ENCODE data around the gene FRMD6.
"Not testable (repeated sequence)": the region's sequence is repeated elsewhere in the genome, so short reads cannot be mapped to it uniquely, and the experiment has no call there.

Gene FRMD6

GRCh38 chr14:51626185-51626584 is 25.5 kb upstream of the FRMD6 start:
- DNase-seq (ENCODE audit: low read depth in 2 of 2) = no peak
- no peak for TF ChIP-seq CTCF (IDR thresholded peaks at IDR 0.05; ENCODE audit: low read depth, low read length)
- no peak overlapping the region for H3K4me3 ChIP-seq (replicated peaks in 1 of 2; ENCODE audit: low read depth in 2 of 2, low read length in 2 of 2)

GRCh38 chr14:51626788-51627187 is 24.9 kb upstream of the FRMD6 start:
- no peak for TF ChIP-seq CTCF (IDR thresholded peaks at IDR 0.05; ENCODE audit: low read depth, low read length)
- no peak overlapping the region for H3K4me3 ChIP-seq (replicated peaks in 1 of 2; ENCODE audit: low read depth in 2 of 2, low read length in 2 of 2)
- no peak for DNase-seq (ENCODE audit: low read depth in 2 of 2)

- TF ChIP-seq CTCF (IDR thresholded peaks at IDR 0.05; ENCODE audit: low read depth, low read length) = no peak
- DNase-seq (ENCODE audit: low read depth in 2 of 2) = no peak
- H3K4me3 ChIP-seq (replicated peaks in 1 of 2; ENCODE audit: low read depth in 2 of 2, low read length in 2 of 2) = no peak overlapping the region
Observed at GRCh38 chr14:51627313-51627712, 24.4 kb upstream of the FRMD6 start.

GRCh38 chr14:51628238-51628637 is 23.5 kb upstream of the FRMD6 start:
- no peak for DNase-seq (ENCODE audit: low read depth in 2 of 2)
- H3K4me3 ChIP-seq (replicated peaks in 1 of 2; ENCODE audit: low read depth in 2 of 2, low read length in 2 of 2) = no peak overlapping the region
- TF ChIP-seq CTCF (IDR thresholded peaks at IDR 0.05; ENCODE audit: low read depth, low read length) = no peak

GRCh38 chr14:51630987-51631386 is 20.7 kb upstream of the FRMD6 start:
- DNase-seq (ENCODE audit: low read depth in 2 of 2) = no peak
- TF ChIP-seq CTCF (IDR thresholded peaks at IDR 0.05; ENCODE audit: low read depth, low read length) = no peak

GRCh38 chr14:51633298-51633697 is 18.4 kb upstream of the FRMD6 start:
- DNase-seq (ENCODE audit: low read depth in 2 of 2); H3K4me3 ChIP-seq (replicated peaks in 1 of 2; ENCODE audit: low read depth in 2 of 2, low read length in 2 of 2): not testable (repeated sequence)

More at GRCh38 chr14:51630987-51631386, 20.7 kb upstream of the FRMD6 start:
- no peak overlapping the region for H3K4me3 ChIP-seq (replicated peaks in 1 of 2; ENCODE audit: low read depth in 2 of 2, low read length in 2 of 2)

- no peak for TF ChIP-seq CTCF (IDR thresholded peaks at IDR 0.05; ENCODE audit: low read depth, low read length)
- no peak overlapping the region for H3K4me3 ChIP-seq (replicated peaks in 1 of 2; ENCODE audit: low read depth in 2 of 2, low read length in 2 of 2)
- DNase-seq (ENCODE audit: low read depth in 2 of 2) = no peak
Observed at GRCh38 chr14:51636109-51636508, 15.6 kb upstream of the FRMD6 start.

All from cardiac fibroblast (primary cell).